ENCODE results near the gene CST5.
"Not testable (repeated sequence)": the region's sequence is repeated elsewhere in the genome, so short reads cannot be mapped to it uniquely, and the experiment has no call there.

Gene CST5

GRCh38 chr20:23878787-23879186, 761 bp downstream of the CST5 start:
- Histone ChIP-seq H3K4me1 (ENCODE audit: insufficient read depth, low read length, severe bottlenecking) (no peaks in the 10 kb centered on the region), H3K9me2 (ENCODE audit: low read depth, low read length) (no peaks in the 10 kb centered on the region), H2AFZ (ENCODE audit: low read length) (no peak overlapping the region), H3F3A (ENCODE audit: insufficient read depth, low read length) (no peaks in the 10 kb centered on the region), H3K27me3 (ENCODE audit: insufficient read depth, low read length) (no peaks in the 10 kb centered on the region), H3K79me2 (ENCODE audit: insufficient read depth, low read length) (no peaks in the 10 kb centered on the region), H3K36me3 (ENCODE audit: insufficient read depth, low read length) (no peaks in the 10 kb centered on the region), H3K9ac (ENCODE audit: low read length) (no peak overlapping the region), H4K20me1 (ENCODE audit: insufficient read depth, low read length) (no peaks in the 10 kb centered on the region), H3K4me2 (ENCODE audit: low read length) (no peak overlapping the region), H3K9me3 (ENCODE audit: low read length) (no peaks in the 10 kb centered on the region), H3K27ac (ENCODE audit: low read depth, low read length, poor library complexity, severe bottlenecking) (no peak overlapping the region), H3K4me3 (ENCODE audit: low read depth, low read length, poor library complexity, severe bottlenecking) (no peak overlapping the region)
- TF ChIP-seq EZH2 (IDR thresholded peaks at IDR 0.05; ENCODE audit: borderline replicate concordance, low read length) (no peak), CTCF (IDR thresholded peaks at IDR 0.05; ENCODE audit: low read length) (no peak)

GRCh38 chr20:23878016-23878542, 1.5 kb downstream of the CST5 start:
- not testable (repeated sequence) for H3K9ac ChIP-seq (ENCODE audit: low read length); H3K79me2 ChIP-seq (ENCODE audit: insufficient read depth, low read length); H2AFZ ChIP-seq (ENCODE audit: low read length); H3K27me3 ChIP-seq (ENCODE audit: insufficient read depth, low read length); H3K36me3 ChIP-seq (ENCODE audit: insufficient read depth, low read length); H3K9me2 ChIP-seq (ENCODE audit: low read depth, low read length); H3K4me1 ChIP-seq (ENCODE audit: insufficient read depth, low read length, severe bottlenecking); H3K4me2 ChIP-seq (ENCODE audit: low read length); H3K4me3 ChIP-seq (ENCODE audit: low read depth, low read length, poor library complexity, severe bottlenecking); H4K20me1 ChIP-seq (ENCODE audit: insufficient read depth, low read length); H3K27ac ChIP-seq (ENCODE audit: low read depth, low read length, poor library complexity, severe bottlenecking); H3K9me3 ChIP-seq (ENCODE audit: low read length); H3F3A ChIP-seq (ENCODE audit: insufficient read depth, low read length)

GRCh38 chr20:23877524-23877923, 2.0 kb downstream of the CST5 start:
- H3K9me3 ChIP-seq (ENCODE audit: low read length) = no peaks in the 10 kb centered on the region
- H3K4me2 ChIP-seq (ENCODE audit: low read length) = no peak overlapping the region
- no peaks in the 10 kb centered on the region for H3K9me2 ChIP-seq (ENCODE audit: low read depth, low read length)
- H3K4me3 ChIP-seq (ENCODE audit: low read depth, low read length, poor library complexity, severe bottlenecking) = no peak overlapping the region
- no peak overlapping the region for H2AFZ ChIP-seq (ENCODE audit: low read length)
- no peak overlapping the region for H3K9ac ChIP-seq (ENCODE audit: low read length)
- no peaks in the 10 kb centered on the region for H4K20me1 ChIP-seq (ENCODE audit: insufficient read depth, low read length)
- no peaks in the 10 kb centered on the region for H3F3A ChIP-seq (ENCODE audit: insufficient read depth, low read length)
- H3K27me3 ChIP-seq (ENCODE audit: insufficient read depth, low read length) = no peaks in the 10 kb centered on the region
- no peaks in the 10 kb centered on the region for H3K4me1 ChIP-seq (ENCODE audit: insufficient read depth, low read length, severe bottlenecking)
- no peaks in the 10 kb centered on the region for H3K79me2 ChIP-seq (ENCODE audit: insufficient read depth, low read length)
- H3K36me3 ChIP-seq (ENCODE audit: insufficient read depth, low read length) = no peaks in the 10 kb centered on the region
- no peak overlapping the region for H3K27ac ChIP-seq (ENCODE audit: low read depth, low read length, poor library complexity, severe bottlenecking)
- no peak for TF ChIP-seq EZH2 (IDR thresholded peaks at IDR 0.05; ENCODE audit: borderline replicate concordance, low read length)
- TF ChIP-seq CTCF (IDR thresholded peaks at IDR 0.05; ENCODE audit: low read length) = no peak

- Histone ChIP-seq H3F3A (ENCODE audit: insufficient read depth, low read length) (no peaks in the 10 kb centered on the region), H3K9me3 (ENCODE audit: low read length) (no peaks in the 10 kb centered on the region), H3K4me2 (ENCODE audit: low read length) (no peak overlapping the region), H4K20me1 (ENCODE audit: insufficient read depth, low read length) (no peaks in the 10 kb centered on the region), H3K79me2 (ENCODE audit: insufficient read depth, low read length) (no peaks in the 10 kb centered on the region), H3K27me3 (ENCODE audit: insufficient read depth, low read length) (no peaks in the 10 kb centered on the region), H3K4me3 (ENCODE audit: low read depth, low read length, poor library complexity, severe bottlenecking) (no peak overlapping the region), H3K27ac (ENCODE audit: low read depth, low read length, poor library complexity, severe bottlenecking) (no peak overlapping the region), H2AFZ (ENCODE audit: low read length) (no peak overlapping the region), H3K9ac (ENCODE audit: low read length) (no peak overlapping the region), H3K9me2 (ENCODE audit: low read depth, low read length) (no peaks in the 10 kb centered on the region), H3K36me3 (ENCODE audit: insufficient read depth, low read length) (no peaks in the 10 kb centered on the region), H3K4me1 (ENCODE audit: insufficient read depth, low read length, severe bottlenecking) (no peaks in the 10 kb centered on the region)
- TF ChIP-seq CTCF (IDR thresholded peaks at IDR 0.05; ENCODE audit: low read length) (no peak), EZH2 (IDR thresholded peaks at IDR 0.05; ENCODE audit: borderline replicate concordance, low read length) (no peak)
These were observed 3.8 kb downstream of the CST5 start for GRCh38 chr20:23875606-23876237.

Data from OCI-LY1 (cell line).